ENCODE measurements around the gene CA9.

CA9 gene

DNA sequence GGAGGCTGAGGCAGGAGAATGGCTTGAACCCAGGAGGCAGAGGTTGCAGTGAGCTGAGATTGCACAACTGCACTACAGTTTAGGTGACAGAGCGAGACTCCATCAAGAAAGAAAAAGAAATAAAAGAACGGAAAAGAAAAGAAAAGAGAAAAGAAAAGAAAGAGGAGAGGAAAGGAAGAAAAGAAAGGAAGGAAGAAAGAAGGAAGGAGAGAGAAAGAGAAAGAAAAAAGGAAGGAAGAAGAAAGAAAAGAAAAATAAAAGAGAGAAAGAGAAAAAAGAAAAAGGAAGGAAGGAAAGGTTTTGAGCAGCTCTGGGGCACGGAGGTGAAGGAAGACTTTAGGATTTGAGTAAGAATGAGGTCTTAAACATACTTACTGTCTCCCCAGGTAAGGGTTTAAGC lies 39.9 kb downstream of the CA9 start:
- ChIA-PET CTCF (interaction anchor here (2.1 to 13.4 kb wide), 4 partner anchors 7 to 18 kb away, joined by 8 to 94 read pairs (median 48); partner anchors contain the start of genes CREB3 and TLN1), POLR2A (interaction anchor here (0.7 kb wide), 1 partner anchor 138 kb away, joined by 4 read pairs; no protein-coding TSS in a partner anchor)
- Histone ChIP-seq H3K4me1 (ENCODE audit: control extremely low read depth in 1 of 4, control insufficient read depth in 4 of 4, insufficient read depth in 4 of 4, low read length in 3 of 4) (no peaks in the 10 kb centered on the region), H3K27me3 (replicated peaks in 2 of 5; ENCODE audit: control insufficient read depth in 4 of 5, insufficient read depth in 5 of 5, low read length in 4 of 5) (no peaks in the 10 kb centered on the region), H3K27ac (ENCODE audit: insufficient read depth in 1 of 2, low read depth in 1 of 2, low read length in 2 of 2, poor library complexity in 1 of 2, severe bottlenecking in 2 of 2) (no peak overlapping the region), H3K36me3 (ENCODE audit: control insufficient read depth in 4 of 4, insufficient read depth in 4 of 4, low read length in 3 of 4) (peaks cover 47 to 93% (median 76%) of the 10 kb centered on the region in 4 experiments), H3K4me3 (ENCODE audit: control insufficient read depth in 1 of 7, extremely low read depth in 1 of 7, insufficient read depth in 4 of 7, low read depth in 2 of 7, low read length in 6 of 7) (no peak overlapping the region), H3K9me3 (ENCODE audit: control extremely low read depth in 1 of 5, control insufficient read depth in 4 of 5, insufficient read depth in 2 of 5, low read depth in 1 of 5, low read length in 4 of 5) (no peaks in the 10 kb centered on the region)
- WGBS (ENCODE audit: insufficient coverage), result 100% methylated on average over 2 of the region's 3 CpGs
- DNase-seq, result no peak

DNA sequence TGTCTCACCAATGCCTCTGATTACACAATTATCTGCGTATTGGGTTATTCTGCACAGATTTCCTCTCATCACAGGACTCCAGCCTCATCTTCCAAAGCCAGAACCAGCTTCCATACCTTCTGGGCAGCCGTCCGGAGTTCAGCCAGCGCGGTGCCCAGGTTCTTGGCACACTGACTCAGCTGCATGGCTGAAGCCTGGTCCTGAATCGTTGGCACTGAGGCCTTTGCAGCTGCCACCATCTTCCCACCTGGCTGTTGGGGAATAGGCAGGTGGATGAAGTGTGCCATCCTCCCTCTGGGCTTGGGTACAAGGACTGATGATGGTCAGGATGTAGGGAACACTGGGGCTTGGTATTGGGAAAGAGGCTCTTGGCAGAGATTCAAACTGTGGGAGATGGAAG lies 40.4 kb downstream of the CA9 start:
- 92% methylated on average over 6 of the region's 6 CpGs for WGBS (ENCODE audit: insufficient coverage)
- H3K4me1 ChIP-seq (ENCODE audit: control extremely low read depth in 1 of 4, control insufficient read depth in 4 of 4, insufficient read depth in 4 of 4, low read length in 3 of 4), result no peaks in the 10 kb centered on the region
- DNase-seq, result no peak
- ChIA-PET CTCF (interaction anchor here (1.5 to 13.4 kb wide), 5 partner anchors 8 to 99 kb away, joined by 3 to 94 read pairs (median 11); partner anchors contain the start of genes CREB3 and TLN1), POLR2A (interaction anchor here (2.7 kb wide), 1 partner anchor 13 kb away, joined by 7 read pairs; no protein-coding TSS in a partner anchor)
- H3K9me3 ChIP-seq (ENCODE audit: control extremely low read depth in 1 of 5, control insufficient read depth in 4 of 5, insufficient read depth in 2 of 5, low read depth in 1 of 5, low read length in 4 of 5), result no peaks in the 10 kb centered on the region
- H3K27me3 ChIP-seq (replicated peaks in 2 of 5; ENCODE audit: control insufficient read depth in 4 of 5, insufficient read depth in 5 of 5, low read length in 4 of 5), result no peaks in the 10 kb centered on the region
- no peak overlapping the region for H3K4me3 ChIP-seq (ENCODE audit: control insufficient read depth in 1 of 7, extremely low read depth in 1 of 7, insufficient read depth in 4 of 7, low read depth in 2 of 7, low read length in 6 of 7)
- no peak overlapping the region for H3K27ac ChIP-seq (ENCODE audit: insufficient read depth in 1 of 2, low read depth in 1 of 2, low read length in 2 of 2, poor library complexity in 1 of 2, severe bottlenecking in 2 of 2)
- peaks cover 45 to 93% (median 78%) of the 10 kb centered on the region in 4 experiments for H3K36me3 ChIP-seq (ENCODE audit: control insufficient read depth in 4 of 4, insufficient read depth in 4 of 4, low read length in 3 of 4)

DNA sequence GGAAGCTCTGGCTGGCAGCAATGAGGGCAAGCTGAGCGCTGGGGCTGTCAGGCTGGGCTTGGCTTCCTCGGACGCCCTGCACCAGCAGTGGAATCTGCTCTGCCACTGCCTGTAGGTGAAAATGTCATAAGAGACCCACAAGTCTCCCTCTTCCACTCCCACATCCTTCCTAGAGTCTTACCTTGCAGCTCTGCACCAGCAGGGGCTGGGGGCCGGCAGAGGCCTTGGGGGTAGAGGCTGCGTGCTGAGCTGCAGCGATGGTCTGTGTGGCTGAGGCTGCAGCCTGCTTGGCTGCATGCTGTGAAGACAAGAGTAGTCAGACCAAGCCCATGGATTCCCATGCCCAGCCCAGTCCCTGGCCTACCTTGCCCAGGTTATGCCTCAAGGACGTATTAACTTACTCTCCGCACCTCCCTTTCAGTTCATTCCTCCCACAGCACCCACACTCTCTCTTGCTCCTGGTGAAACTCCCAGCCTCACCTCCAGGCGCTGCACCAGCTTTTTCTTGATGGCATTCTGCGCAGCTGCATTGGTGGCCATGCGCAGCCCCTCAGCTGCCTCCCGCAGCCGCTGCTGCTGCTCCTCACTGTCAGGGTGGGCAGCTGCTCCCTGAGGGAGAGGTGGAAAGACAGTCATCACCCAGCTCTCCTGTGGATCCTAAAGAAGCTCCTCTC lies 41.0 kb downstream of the CA9 start:
- Histone ChIP-seq H3K4me1 (ENCODE audit: control extremely low read depth in 1 of 4, control insufficient read depth in 4 of 4, insufficient read depth in 4 of 4, low read length in 3 of 4) (no peaks in the 10 kb centered on the region), H3K27me3 (replicated peaks in 2 of 5; ENCODE audit: control insufficient read depth in 4 of 5, insufficient read depth in 5 of 5, low read length in 4 of 5) (no peaks in the 10 kb centered on the region), H3K27ac (ENCODE audit: insufficient read depth in 1 of 2, low read depth in 1 of 2, low read length in 2 of 2, poor library complexity in 1 of 2, severe bottlenecking in 2 of 2) (no peak overlapping the region), H3K36me3 (ENCODE audit: control insufficient read depth in 4 of 4, insufficient read depth in 4 of 4, low read length in 3 of 4) (peaks cover 48 to 95% (median 81%) of the 10 kb centered on the region in 4 experiments), H3K9me3 (ENCODE audit: control extremely low read depth in 1 of 5, control insufficient read depth in 4 of 5, insufficient read depth in 2 of 5, low read depth in 1 of 5, low read length in 4 of 5) (no peaks in the 10 kb centered on the region), H3K4me3 (ENCODE audit: control insufficient read depth in 1 of 7, extremely low read depth in 1 of 7, insufficient read depth in 4 of 7, low read depth in 2 of 7, low read length in 6 of 7) (no peak overlapping the region)
- CTCF ChIA-PET, result interaction anchor here (0.7 to 13.4 kb wide), 6 partner anchors 7 to 100 kb away, joined by 3 to 94 read pairs (median 10); partner anchors contain the start of genes CREB3 and TLN1
- 98% methylated on average over 9 of the region's 13 CpGs for WGBS (ENCODE audit: insufficient coverage)
- POLR2A ChIA-PET, result interaction anchor here (2.7 kb wide), 1 partner anchor 13 kb away, joined by 7 read pairs; no protein-coding TSS in a partner anchor
- DNase-seq, result no peak

- Histone ChIP-seq H3K36me3 (ENCODE audit: control insufficient read depth in 4 of 4, insufficient read depth in 4 of 4, low read length in 3 of 4) (peaks cover 48 to 97% (median 80%) of the 10 kb centered on the region in 4 experiments), H3K4me3 (ENCODE audit: control insufficient read depth in 1 of 7, extremely low read depth in 1 of 7, insufficient read depth in 4 of 7, low read depth in 2 of 7, low read length in 6 of 7) (no peak overlapping the region), H3K9me3 (ENCODE audit: control extremely low read depth in 1 of 5, control insufficient read depth in 4 of 5, insufficient read depth in 2 of 5, low read depth in 1 of 5, low read length in 4 of 5) (no peaks in the 10 kb centered on the region), H3K27ac (ENCODE audit: insufficient read depth in 1 of 2, low read depth in 1 of 2, low read length in 2 of 2, poor library complexity in 1 of 2, severe bottlenecking in 2 of 2) (no peak overlapping the region), H3K4me1 (ENCODE audit: control extremely low read depth in 1 of 4, control insufficient read depth in 4 of 4, insufficient read depth in 4 of 4, low read length in 3 of 4) (no peaks in the 10 kb centered on the region), H3K27me3 (replicated peaks in 2 of 5; ENCODE audit: control insufficient read depth in 4 of 5, insufficient read depth in 5 of 5, low read length in 4 of 5) (no peaks in the 10 kb centered on the region)
- 96% methylated on average over 4 of the region's 4 CpGs for WGBS (ENCODE audit: insufficient coverage)
- no peak for DNase-seq
- ChIA-PET CTCF (interaction anchor here (1.1 to 13.4 kb wide), 3 partner anchors 12 to 57 kb away, joined by 3 to 94 read pairs (median 86); partner anchors contain the start of genes CREB3 and TLN1), POLR2A (interaction anchor here (2.7 kb wide), 1 partner anchor 11 kb away, joined by 7 read pairs; no protein-coding TSS in a partner anchor)
Observed at GRCh38 chr9:35716230-35716629, 42.5 kb downstream of the CA9 start.

GRCh38 chr9:35717132-35717870 lies 43.6 kb downstream of the CA9 start:
- ChIA-PET CTCF (interaction anchor here (0.6 to 13.4 kb wide), 3 partner anchors 11 to 22 kb away, joined by 3 to 94 read pairs (median 86); partner anchors contain the start of genes CREB3 and TLN1), POLR2A (no interaction called here)
- H3K36me3 ChIP-seq (ENCODE audit: control insufficient read depth in 4 of 4, insufficient read depth in 4 of 4, low read length in 3 of 4), result peaks cover 49 to 97% (median 81%) of the 10 kb centered on the region in 4 experiments
- H3K27ac ChIP-seq (ENCODE audit: insufficient read depth in 1 of 2, low read depth in 1 of 2, low read length in 2 of 2, poor library complexity in 1 of 2, severe bottlenecking in 2 of 2), result no peak overlapping the region
- WGBS (ENCODE audit: insufficient coverage), result over 99% methylated on average over 14 of the region's 14 CpGs
- no peak for DNase-seq
- no peaks in the 10 kb centered on the region for H3K4me1 ChIP-seq (ENCODE audit: control extremely low read depth in 1 of 4, control insufficient read depth in 4 of 4, insufficient read depth in 4 of 4, low read length in 3 of 4)
- no peak overlapping the region for H3K4me3 ChIP-seq (ENCODE audit: control insufficient read depth in 1 of 7, extremely low read depth in 1 of 7, insufficient read depth in 4 of 7, low read depth in 2 of 7, low read length in 6 of 7)
- H3K9me3 ChIP-seq (ENCODE audit: control extremely low read depth in 1 of 5, control insufficient read depth in 4 of 5, insufficient read depth in 2 of 5, low read depth in 1 of 5, low read length in 4 of 5), result no peaks in the 10 kb centered on the region
- H3K27me3 ChIP-seq (replicated peaks in 2 of 5; ENCODE audit: control insufficient read depth in 4 of 5, insufficient read depth in 5 of 5, low read length in 4 of 5), result no peaks in the 10 kb centered on the region

DNA sequence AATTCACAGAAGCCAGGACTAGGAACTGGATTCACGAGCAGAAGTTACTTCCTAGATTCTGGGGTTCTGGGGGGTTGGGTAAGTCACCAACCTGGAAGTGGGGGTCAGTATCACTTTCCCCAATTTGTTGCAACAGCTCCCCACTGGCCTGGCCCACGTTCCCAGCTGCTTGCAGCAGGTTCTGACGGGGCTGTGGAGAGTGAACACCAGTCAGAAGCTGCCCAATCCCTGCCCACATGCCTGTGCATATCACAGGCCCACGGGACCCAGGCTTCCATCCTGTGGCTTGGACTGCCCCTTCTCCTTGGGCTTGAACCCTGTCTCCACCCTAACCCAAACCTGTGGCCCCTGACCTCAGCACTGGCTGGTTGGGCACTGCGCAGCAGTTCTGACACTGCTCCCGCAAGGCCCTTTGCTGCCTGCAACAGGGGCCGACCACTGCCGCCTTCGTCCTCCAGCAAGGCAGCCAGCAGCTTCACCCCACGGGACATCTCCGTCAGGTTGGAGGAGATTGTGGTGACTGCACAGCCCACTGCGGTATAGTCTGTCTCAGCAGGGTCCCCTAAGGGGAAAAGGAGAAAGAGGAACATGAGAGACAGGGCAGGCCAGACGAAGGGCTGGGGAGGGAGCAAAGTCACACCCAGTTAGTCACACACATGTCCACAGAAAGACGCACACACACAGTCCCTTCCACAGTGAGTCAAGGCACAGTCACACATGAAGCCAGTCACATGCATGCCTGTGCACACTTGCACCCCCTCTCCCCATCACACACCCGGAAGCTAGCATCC lies 45.2 kb downstream of the CA9 start:
- H3K4me1 ChIP-seq (ENCODE audit: control extremely low read depth in 1 of 4, control insufficient read depth in 4 of 4, insufficient read depth in 4 of 4, low read length in 3 of 4), result no peaks in the 10 kb centered on the region
- ChIA-PET POLR2A (no interaction called here), CTCF (interaction anchor here (11.1 to 13.4 kb wide), 2 partner anchors 10 to 23 kb away, joined by 86 to 94 read pairs; partner anchors contain the start of genes CREB3 and TLN1)
- no peak overlapping the region for H3K4me3 ChIP-seq (ENCODE audit: control insufficient read depth in 1 of 7, extremely low read depth in 1 of 7, insufficient read depth in 4 of 7, low read depth in 2 of 7, low read length in 6 of 7)
- peak in 1 of 3 donors; percentile 11 for DNase-seq
- no peaks in the 10 kb centered on the region for H3K9me3 ChIP-seq (ENCODE audit: control extremely low read depth in 1 of 5, control insufficient read depth in 4 of 5, insufficient read depth in 2 of 5, low read depth in 1 of 5, low read length in 4 of 5)
- WGBS (ENCODE audit: insufficient coverage), result 100% methylated on average over 8 of the region's 15 CpGs
- H3K27ac ChIP-seq (ENCODE audit: insufficient read depth in 1 of 2, low read depth in 1 of 2, low read length in 2 of 2, poor library complexity in 1 of 2, severe bottlenecking in 2 of 2), result no peak overlapping the region
- peaks cover 52 to 97% (median 82%) of the 10 kb centered on the region in 4 experiments for H3K36me3 ChIP-seq (ENCODE audit: control insufficient read depth in 4 of 4, insufficient read depth in 4 of 4, low read length in 3 of 4)
- H3K27me3 ChIP-seq (replicated peaks in 2 of 5; ENCODE audit: control insufficient read depth in 4 of 5, insufficient read depth in 5 of 5, low read length in 4 of 5), result no peaks in the 10 kb centered on the region
